ENCODE results near the gene GPR31.

- TF ChIP-seq CTCF (IDR thresholded peaks at IDR 0.05) (no peak), NR2C2 (CRISPR knock-in tag; IDR thresholded peaks at IDR 0.05) (no peak), MYBL2 (CRISPR knock-in tag; IDR thresholded peaks at IDR 0.05) (no peak), IRF1 (CRISPR knock-in tag; IDR thresholded peaks at IDR 0.05) (no peak), ESRRA (CRISPR knock-in tag; IDR thresholded peaks at IDR 0.05; ENCODE audit: borderline replicate concordance) (no peak), ARID4B (CRISPR knock-in tag; IDR thresholded peaks at IDR 0.05; ENCODE audit: borderline replicate concordance) (no peak), KAT7 (CRISPR knock-in tag; IDR thresholded peaks at IDR 0.05; ENCODE audit: borderline replicate concordance) (no peak), E2F1 (CRISPR knock-in tag; IDR thresholded peaks at IDR 0.05) (no peak), IRF2 (CRISPR knock-in tag; IDR thresholded peaks at IDR 0.05; ENCODE audit: borderline replicate concordance, low read depth) (no peak), ZNF138 (CRISPR knock-in tag; conservative IDR thresholded peaks at IDR 0.05) (no peak), E2F4 (CRISPR knock-in tag; IDR thresholded peaks at IDR 0.05; ENCODE audit: borderline replicate concordance, low read depth) (no peak), ATF1 (CRISPR knock-in tag; IDR thresholded peaks at IDR 0.05) (no peak), NFATC4 (CRISPR knock-in tag; IDR thresholded peaks at IDR 0.05) (no peak)
Observed at GRCh38 chr6:167118839-167119238, 38.9 kb downstream of the GPR31 start.
